Measurements from ENCODE around the gene SYNM. TPM values are rescaled to one million over a fixed set of nuclear protein-coding genes. Genes with fewer than 3 reads are reported as not detected.

The SYNM gene
- total and polyA plus RNA-seq, 2 of the 8 experiments (the other 6 are each of a cell fraction or from before 2014, with no cell fraction given) = 0.89 to 2.0 TPM

DNA sequence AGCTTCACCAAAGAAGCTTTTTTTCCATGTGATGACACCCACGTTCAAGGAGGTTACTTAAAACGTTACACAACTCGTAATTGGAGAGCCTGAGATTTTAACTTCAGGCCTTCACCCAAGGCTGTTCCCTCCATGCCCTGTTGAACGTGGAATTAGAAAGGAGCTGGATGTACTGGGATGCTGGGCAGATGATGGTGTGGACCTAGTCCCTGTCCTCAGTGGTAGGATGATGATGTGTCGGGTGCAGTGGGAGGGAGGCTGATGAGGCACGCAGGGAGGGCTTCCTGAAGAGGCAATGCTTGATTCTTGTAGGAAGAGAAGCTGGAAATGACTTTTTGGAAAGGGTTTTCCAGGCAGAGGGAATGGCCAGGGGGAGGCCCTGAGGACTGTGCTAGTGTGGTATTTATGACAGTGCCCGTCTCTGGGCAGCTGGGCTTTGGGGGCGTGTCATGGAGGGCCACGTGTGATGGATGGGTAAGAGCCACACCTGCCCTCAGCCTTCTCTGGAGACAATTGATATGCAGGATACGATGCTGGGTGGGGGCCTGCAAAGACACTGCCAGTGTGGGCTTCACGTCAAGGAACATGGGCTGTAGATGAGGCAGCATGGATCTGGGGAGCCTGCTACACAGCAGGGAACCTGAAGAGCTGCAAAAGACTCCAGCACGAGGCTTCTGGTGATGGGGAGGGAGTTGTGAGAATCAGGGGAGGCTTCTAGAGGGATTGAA is 15.3 kb downstream of the SYNM start (continued):
- no peak for TF ChIP-seq ATF2 (IDR thresholded peaks at IDR 0.05; ENCODE audit: low read length)
- TF ChIP-seq BCL11A (IDR thresholded peaks at IDR 0.05; ENCODE audit: low read depth in 2 of 2, low read length in 2 of 2) = no peak
- no peak for TF ChIP-seq SIN3A (conservative IDR thresholded peaks at IDR 0.05 in 1 of 2, IDR thresholded peaks at IDR 0.05 in 1 of 2; ENCODE audit: low read depth in 1 of 2, low read length in 2 of 2)
